PC-9 (cell line): ENCODE results near the gene WBP2.

Source experiments
- CTCF ChIP-seq: fragments of 200-600 bp; sonication (generic); conservative IDR thresholded peaks from 2 replicates; pipeline ENCODE4 v1.6.1; 2017; ENCODE audit warnings: mixed run types, antibody characterized with exemption, mild to moderate bottlenecking, moderate library complexity
- EZH2 ChIP-seq: fragments of 200-600 bp; sonication (generic); IDR thresholded peaks from 2 replicates; pipeline ENCODE4 v1.8.0; 2017; ENCODE audit warnings: antibody characterized with exemption, low read depth

DNA sequence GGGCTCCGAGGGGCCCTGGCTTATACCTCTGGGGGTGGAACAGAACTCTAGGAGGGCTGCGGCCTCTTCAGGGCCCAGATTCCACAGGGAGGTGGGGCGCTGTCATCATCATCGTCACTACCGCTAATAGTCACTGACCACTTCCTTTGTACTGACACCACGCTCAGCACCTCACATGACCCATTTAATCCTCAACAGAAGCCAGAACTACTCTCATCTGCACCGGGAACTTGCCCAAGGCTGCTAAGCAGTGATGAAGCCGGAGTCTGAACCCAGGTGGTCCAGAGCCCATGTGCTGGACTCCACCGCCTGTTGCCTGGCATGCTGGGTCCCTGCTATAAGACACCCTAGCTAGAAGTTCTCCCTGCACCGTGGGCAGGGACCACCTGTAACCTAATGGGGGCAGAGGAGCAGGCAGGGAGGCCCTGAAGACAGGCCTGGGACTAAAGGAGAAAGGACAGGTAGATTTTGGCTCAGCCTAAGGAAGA is 22.9 kb downstream of the WBP2 start:
- TF ChIP-seq CTCF (no peak), EZH2 (no peak)
